Measurements from ENCODE around the gene GRK4. TPM values are rescaled to one million over a fixed set of nuclear protein-coding genes. Genes with fewer than 3 reads are reported as not detected.

Gene GRK4
- polyA plus RNA-seq, 1 of the 3 experiments (the other 2 are of a cell fraction), result 2.7 TPM

- TF ChIP-seq, protein P1, sequence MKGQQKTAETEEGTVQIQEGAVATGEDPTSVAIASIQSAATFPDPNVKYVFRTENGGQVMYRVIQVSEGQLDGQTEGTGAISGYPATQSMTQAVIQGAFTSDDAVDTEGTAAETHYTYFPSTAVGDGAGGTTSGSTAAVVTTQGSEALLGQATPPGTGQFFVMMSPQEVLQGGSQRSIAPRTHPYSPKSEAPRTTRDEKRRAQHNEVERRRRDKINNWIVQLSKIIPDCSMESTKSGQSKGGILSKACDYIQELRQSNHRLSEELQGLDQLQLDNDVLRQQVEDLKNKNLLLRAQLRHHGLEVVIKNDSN (IDR thresholded peaks at IDR 0.05; ENCODE audit: borderline replicate concordance, low read depth), result no peak
- TF ChIP-seq NRF1 (IDR thresholded peaks at IDR 0.05; ENCODE audit: low read depth, low read length), result peak; percentile 40; the same call in 1 of the 2 replicates
- TF ChIP-seq TEAD4 (IDR thresholded peaks at IDR 0.05; ENCODE audit: borderline replicate concordance, insufficient read depth), result no peak
- TF ChIP-seq CHD2 (IDR thresholded peaks at IDR 0.05; ENCODE audit: low read length, partially characterized antibody), result no peak
- TF ChIP-seq SMC3 (IDR thresholded peaks at IDR 0.05; ENCODE audit: low read depth, low read length), result no peak
- TF ChIP-seq GABPA (IDR thresholded peaks at IDR 0.05; ENCODE audit: low read depth), result no peak
- TF ChIP-seq NFIC (IDR thresholded peaks at IDR 0.05; ENCODE audit: borderline replicate concordance), result no peak
- no peak for TF ChIP-seq FOXJ3 (CRISPR knock-in tag; IDR thresholded peaks at IDR 0.05)
- TF ChIP-seq, protein P2, sequence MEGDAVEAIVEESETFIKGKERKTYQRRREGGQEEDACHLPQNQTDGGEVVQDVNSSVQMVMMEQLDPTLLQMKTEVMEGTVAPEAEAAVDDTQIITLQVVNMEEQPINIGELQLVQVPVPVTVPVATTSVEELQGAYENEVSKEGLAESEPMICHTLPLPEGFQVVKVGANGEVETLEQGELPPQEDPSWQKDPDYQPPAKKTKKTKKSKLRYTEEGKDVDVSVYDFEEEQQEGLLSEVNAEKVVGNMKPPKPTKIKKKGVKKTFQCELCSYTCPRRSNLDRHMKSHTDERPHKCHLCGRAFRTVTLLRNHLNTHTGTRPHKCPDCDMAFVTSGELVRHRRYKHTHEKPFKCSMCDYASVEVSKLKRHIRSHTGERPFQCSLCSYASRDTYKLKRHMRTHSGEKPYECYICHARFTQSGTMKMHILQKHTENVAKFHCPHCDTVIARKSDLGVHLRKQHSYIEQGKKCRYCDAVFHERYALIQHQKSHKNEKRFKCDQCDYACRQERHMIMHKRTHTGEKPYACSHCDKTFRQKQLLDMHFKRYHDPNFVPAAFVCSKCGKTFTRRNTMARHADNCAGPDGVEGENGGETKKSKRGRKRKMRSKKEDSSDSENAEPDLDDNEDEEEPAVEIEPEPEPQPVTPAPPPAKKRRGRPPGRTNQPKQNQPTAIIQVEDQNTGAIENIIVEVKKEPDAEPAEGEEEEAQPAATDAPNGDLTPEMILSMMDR (IDR thresholded peaks at IDR 0.05), result peak; percentile 36
- TF ChIP-seq GATA2 (CRISPR knock-in tag; IDR thresholded peaks at IDR 0.05), result no peak
- TF ChIP-seq, protein P3, sequence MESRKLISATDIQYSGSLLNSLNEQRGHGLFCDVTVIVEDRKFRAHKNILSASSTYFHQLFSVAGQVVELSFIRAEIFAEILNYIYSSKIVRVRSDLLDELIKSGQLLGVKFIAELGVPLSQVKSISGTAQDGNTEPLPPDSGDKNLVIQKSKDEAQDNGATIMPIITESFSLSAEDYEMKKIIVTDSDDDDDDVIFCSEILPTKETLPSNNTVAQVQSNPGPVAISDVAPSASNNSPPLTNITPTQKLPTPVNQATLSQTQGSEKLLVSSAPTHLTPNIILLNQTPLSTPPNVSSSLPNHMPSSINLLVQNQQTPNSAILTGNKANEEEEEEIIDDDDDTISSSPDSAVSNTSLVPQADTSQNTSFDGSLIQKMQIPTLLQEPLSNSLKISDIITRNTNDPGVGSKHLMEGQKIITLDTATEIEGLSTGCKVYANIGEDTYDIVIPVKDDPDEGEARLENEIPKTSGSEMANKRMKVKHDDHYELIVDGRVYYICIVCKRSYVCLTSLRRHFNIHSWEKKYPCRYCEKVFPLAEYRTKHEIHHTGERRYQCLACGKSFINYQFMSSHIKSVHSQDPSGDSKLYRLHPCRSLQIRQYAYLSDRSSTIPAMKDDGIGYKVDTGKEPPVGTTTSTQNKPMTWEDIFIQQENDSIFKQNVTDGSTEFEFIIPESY (IDR thresholded peaks at IDR 0.05; ENCODE audit: borderline replicate concordance, low read depth), result no peak
- TF ChIP-seq FOXM1 (IDR thresholded peaks at IDR 0.05; ENCODE audit: low read depth), result no peak
- TF ChIP-seq PBX3 (IDR thresholded peaks at IDR 0.05), result peak; percentile 25; the same call in 1 of the 2 replicates
- TF ChIP-seq RCOR1 (IDR thresholded peaks at IDR 0.05; ENCODE audit: low read length), result no peak
- TF ChIP-seq IRF3 (IDR thresholded peaks at IDR 0.05; ENCODE audit: low read depth, low read length), result no peak
- TF ChIP-seq TAF1 (IDR thresholded peaks at IDR 0.05; ENCODE audit: borderline replicate concordance, low read depth, low read length), result no peak
Observed at GRCh38 chr4:3073158-3074077, 110.0 kb downstream of the GRK4 start (continued).
